Astrocyte of the spinal cord (primary cell): ENCODE data around the gene SPARCL1.
A peak's percentile ranks its signal among the peaks of the same experiment; 100 is the strongest.
"Not testable (repeated sequence)": the region's sequence is repeated elsewhere in the genome, so short reads cannot be mapped to it uniquely, and the experiment has no call there.

Source experiments
- DNase-seq: peaks from one replicate; pipeline ENCODE4 v3.0.0; 2011; ENCODE audit warnings: low read depth, low spot score
- H3K4me3 ChIP-seq: 2 replicates; pipeline ENCODE4 v1.5.1; 2011; ENCODE audit warnings: low read depth, mild to moderate bottlenecking, low read length, moderate library complexity
- CTCF ChIP-seq: IDR thresholded peaks from 2 replicates; pipeline ENCODE4 v1.5.1; 2012; ENCODE audit warnings: low read depth, mild to moderate bottlenecking, low read length, inconsistent platforms
- in situ Hi-C: cut with HindIII; loops from 2 replicates; pipeline ENCODE4 v1.10.0; 2017; ENCODE audit warnings: low sequenced_read_pairs

Gene SPARCL1

GRCh38 chr4:87497578-87497977 lies 31.6 kb downstream of the SPARCL1 start:
- no peak for TF ChIP-seq CTCF
- H3K4me3 ChIP-seq, result no peak overlapping the region
- in situ Hi-C loops, result no loop called here
- DNase-seq, result no peak

DNA sequence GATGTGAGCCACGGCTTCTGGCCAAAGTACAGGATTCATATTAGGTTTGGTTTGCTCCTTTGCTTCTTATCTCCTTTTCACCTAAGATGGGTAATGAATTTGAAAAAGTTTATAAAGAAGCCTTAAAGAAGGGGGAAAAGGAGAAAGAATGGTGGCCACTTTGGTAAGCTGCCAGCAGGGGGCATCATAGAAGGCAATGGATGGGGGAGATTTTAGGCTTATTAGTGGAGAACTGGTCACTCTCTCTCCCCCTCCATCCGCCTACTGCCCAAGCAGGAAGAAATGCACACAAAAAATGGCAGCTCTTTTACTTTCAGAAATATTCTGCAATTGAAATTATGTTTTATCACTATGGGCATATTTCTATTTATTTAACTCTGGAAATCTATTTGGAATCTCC lies 32.0 kb downstream of the SPARCL1 start:
- TF ChIP-seq CTCF, result peak; percentile 41
- H3K4me3 ChIP-seq, result no peak overlapping the region
- DNase-seq, result no peak
- in situ Hi-C loops, result no loop called here

DNA sequence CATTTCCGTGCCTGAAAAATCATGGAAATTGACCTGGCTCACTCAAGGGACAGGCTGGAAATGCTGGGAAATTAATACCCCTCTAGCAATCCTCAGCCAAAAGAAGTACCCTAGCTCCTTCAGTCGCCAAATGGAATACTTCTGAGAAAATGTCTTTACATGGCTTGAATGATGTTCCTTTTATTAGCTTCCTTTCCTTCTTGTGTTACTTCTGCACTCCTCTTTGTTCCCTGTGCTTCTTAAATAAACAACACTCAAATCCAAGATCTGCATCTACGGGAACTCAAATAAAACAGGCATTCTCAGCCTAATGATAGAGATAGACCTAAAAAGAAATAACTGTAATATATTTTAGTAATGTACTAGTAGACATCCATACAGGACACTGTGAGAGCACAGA lies 36.1 kb downstream of the SPARCL1 start:
- in situ Hi-C loops, result no loop called here
- no peak for DNase-seq
- no peak overlapping the region for H3K4me3 ChIP-seq
- no peak for TF ChIP-seq CTCF

GRCh38 chr4:87491851-87492250 lies 37.3 kb downstream of the SPARCL1 start:
- H3K4me3 ChIP-seq, DNase-seq, in situ Hi-C loops: not testable (repeated sequence)

DNA sequence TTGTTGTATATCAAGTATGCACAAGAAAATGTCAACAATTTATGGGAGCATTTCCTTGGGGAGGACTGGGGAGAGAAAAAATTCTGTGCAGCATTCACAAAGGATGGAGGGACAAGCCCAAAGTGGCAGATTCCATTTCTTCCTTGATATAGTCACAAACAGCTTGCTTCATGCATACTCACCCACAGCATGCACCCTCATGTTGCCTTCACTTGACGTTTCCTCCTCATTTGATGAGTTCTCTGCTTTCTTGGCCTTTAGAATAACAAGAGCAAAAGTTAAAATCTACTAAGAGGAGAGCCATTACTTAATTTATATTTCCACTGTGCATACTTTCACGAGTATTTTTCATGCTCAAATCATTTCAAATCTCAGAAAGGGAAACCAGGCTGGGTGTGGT lies 37.7 kb downstream of the SPARCL1 start:
- in situ Hi-C loops, result no loop called here
- TF ChIP-seq CTCF, result no peak
- DNase-seq, result no peak
- no peak overlapping the region for H3K4me3 ChIP-seq

GRCh38 chr4:87490664-87491369 lies 38.4 kb downstream of the SPARCL1 start:
- TF ChIP-seq CTCF, result no peak
- H3K4me3 ChIP-seq, result no peak overlapping the region
- no peak for DNase-seq
- in situ Hi-C loops, result no loop called here

DNA sequence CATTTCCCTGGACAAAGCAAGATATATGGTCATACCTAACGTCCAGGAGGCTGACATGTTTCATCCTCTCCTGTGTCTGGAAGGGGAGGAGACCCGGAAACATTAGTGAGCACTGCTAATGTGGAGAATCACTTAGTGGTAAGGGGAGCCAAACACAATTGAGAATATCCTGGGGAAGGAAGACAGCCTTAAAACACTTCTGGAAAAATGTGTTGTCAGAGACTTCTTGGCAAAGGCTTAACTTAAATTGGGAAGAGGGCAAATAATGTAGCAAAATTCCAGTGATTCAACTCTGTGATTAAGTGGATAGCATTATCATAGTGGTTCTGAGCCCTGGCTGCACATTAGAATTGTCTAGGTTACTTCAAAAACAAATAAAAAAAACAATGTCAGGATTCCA lies 39.5 kb downstream of the SPARCL1 start:
- in situ Hi-C loops, result no loop called here
- H3K4me3 ChIP-seq, result no peak overlapping the region
- DNase-seq, result no peak
- TF ChIP-seq CTCF, result no peak

DNA sequence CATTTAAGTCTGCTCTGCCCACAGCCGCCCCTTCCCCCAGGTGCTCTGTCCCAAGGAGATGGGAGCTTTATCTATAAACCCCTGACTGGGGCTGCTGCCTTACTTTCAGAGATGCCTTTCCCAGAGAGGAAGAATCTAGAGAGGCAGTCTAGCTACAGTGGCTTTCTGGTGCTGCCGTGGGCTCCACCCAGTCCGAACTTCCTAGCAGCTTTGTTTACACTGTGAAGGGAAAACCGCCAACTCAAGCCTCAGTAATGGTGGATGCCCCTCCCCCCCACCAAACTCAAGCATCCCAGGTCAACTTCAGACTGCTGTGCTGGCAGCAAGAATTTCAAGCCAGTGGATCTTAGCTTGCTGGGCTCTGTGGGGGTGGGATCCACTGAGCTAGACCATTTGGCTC lies 40.5 kb downstream of the SPARCL1 start:
- H3K4me3 ChIP-seq, in situ Hi-C loops, DNase-seq: not testable (repeated sequence)

GRCh38 chr4:87483247-87483646 lies 45.9 kb downstream of the SPARCL1 start:
- in situ Hi-C loops, H3K4me3 ChIP-seq, DNase-seq: not testable (repeated sequence)
